GM18520 (cell line): ENCODE measurements around the gene EPB41L1.

Experiments
- ATAC-seq: cut with Tn5 transposase; IDR thresholded peaks from one replicate; pipeline ENCODE4 v1.9.1; 2021; ENCODE audit not compliant: unreplicated experiment

EPB41L1 gene

DNA sequence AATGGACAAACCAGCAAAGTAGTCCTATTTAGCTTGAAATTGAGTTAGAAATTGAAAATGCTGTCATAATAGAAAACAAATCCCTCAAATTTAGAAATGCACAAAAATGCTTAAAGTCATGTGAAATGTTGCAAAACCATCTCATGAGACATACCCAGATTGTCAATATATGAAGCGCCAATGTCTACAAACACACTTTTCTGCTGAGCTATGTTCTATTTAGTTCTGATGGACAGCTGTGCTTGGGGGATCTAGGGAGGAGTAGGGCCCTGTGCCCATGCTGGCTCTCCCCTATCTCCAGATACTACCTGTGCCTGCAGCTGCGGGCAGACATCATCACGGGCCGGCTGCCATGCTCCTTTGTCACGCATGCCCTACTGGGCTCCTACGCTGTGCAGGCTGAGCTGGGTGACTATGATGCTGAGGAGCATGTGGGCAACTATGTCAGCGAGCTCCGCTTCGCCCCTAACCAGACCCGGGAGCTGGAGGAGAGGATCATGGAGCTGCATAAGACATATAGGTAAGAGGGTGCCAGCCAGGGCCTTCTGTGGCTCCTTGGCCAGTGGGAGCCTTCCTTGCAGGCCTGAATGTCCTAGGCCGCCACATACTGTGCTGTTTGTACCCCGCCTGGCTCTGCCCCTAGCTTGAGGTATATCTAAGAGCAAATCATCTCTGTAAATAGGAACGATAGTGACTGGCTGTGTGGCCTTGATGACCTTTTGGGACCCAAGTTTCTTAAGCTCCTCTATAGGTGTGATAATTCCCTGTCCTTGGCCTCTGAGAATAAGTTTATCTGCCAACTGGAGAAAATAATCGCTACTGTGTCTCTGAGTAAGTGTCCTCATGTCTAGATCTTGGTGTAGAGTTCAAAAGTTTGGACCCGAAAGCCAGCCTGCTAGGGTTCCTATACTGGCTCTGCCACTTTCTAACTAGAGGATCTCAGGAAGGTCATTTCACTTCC, 30.6 kb downstream of the EPB41L1 start:
- no peak for ATAC-seq

DNA sequence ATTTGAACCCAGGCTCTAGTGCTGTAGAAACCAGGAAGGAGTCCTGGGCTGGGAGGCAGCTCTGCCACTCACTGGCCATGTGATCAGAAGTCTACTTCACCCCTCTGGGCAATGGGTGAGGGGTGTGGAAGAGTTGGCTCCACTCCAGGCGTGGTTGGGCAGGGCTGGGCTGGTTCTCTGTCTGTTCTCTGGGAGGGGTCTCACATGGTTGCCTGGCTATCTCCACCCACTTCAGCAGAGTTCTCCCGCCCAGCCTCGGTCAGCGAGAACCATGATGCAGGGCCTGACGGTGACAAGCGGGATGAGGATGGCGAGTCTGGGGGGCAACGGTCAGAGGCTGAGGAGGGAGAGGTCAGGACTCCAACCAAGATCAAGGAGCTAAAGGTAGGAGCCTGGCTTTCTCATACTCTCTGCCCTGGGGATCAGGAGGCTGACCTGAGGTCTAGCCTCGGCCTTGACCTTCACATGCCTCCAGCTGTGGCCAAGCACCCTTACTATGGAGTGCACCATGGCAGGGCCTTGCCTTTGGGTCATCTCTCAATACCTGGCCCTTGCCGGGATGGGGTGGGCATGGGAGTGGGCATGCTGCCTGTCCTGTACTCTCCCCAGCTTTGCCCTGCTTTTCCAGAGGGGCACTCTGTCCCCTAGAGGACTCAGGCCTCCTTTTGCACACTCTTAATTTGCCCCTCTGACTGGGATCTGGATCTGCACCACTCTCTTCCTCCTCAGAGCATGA, 39.6 kb downstream of the EPB41L1 start:
- no peak for ATAC-seq

DNA sequence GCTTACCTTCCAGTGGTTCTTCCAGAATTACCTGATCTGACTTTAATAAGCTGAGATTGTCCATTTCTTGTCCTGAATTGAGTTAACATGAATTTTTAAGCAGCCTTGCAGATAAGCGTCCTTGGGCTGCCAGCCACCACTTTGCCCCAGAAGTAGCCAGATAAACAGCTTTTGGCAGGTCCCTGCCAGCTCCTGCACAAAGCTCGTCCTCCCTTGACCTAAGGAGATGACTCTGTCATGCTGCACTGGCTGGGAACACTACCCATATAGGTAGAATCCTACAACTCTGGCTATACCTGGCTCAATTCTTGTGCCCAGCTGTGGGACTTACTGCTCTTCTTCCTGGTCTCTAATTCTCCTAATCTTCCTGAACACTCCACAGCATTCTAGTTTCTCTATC, 42.1 kb downstream of the EPB41L1 start:
- ATAC-seq, result no peak

DNA sequence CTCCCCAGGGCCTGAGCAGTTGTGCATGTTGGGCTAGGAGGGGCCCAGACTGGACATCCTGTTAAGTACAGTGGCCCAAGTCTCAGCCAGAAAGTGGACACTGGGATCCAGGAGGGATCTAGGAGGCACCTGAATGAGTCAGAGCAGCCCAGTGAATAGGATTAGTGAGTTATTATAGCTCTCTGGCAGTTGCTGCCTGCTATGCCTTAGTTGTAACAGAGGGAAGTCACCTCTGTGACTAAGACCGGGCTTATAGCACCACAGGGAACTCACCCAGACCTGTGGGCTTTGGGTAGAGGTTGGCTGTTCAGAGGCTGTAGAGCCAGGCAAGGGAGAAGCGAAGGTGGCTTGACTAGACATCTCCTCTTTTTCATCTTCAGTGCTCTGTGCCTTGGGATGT, 42.7 kb downstream of the EPB41L1 start:
- no peak for ATAC-seq

DNA sequence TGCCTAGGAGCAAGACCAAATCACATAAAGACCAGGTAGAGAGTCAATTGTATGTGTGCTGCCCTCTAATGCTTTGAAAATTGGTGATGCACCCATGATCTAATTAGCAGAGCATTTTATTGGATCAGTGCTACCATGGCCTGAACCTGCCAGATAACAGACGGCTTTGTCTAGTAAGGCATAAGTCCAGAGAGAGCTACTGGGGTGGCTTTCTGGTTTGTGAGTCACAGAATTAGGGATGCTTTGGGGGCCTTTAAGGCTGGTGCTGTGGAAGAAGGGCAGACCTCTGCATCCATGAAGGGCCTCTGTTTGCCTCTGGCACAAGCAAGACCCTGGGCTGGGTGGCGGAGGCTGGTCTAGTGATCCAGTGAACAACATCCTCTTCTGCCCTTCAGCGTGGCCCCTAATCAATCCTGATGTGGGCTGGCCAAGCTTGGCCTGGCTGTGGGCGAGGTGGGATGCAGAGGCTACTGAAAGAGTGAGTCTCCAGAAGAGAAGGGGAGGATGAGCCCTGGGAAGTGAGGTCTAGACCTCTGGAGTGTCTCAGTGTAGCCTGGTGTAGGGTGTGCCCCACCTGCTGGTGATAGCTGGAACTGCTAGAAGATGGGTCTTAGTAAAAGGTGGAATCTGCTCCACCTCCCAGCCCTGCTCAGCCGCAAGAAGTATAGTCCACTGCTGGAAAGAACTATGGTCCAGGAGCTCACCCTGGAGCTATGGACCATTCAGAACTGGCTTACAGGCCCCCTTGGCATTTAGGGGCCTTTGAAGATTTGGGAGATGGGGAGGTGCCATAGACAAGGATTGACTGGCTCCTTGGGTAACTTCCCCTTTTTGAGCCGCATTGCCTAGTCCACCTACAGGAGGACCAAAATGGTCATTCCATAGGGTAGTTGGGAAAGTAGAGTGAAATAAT, 45.1 kb downstream of the EPB41L1 start:
- no peak for ATAC-seq

DNA sequence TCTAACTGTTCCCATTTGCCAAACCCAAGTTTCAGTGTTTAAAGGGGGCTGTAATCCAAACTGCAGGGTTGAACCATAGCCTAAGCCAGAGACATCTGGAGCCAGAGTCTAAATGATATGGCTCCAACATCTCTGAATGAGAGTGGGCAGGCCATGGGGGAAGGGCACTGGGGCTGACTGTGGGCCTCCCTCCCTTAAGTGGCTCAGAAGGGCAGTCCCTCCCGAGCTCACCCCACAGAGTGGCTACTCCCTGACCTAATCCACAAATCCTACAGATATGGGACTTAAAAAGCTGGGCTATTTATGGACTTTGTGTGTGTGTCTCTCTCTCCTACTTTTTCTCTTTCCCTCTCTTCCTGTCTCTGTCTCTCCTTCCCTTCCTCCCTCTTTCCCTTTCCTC, 45.9 kb downstream of the EPB41L1 start:
- no peak for ATAC-seq

DNA sequence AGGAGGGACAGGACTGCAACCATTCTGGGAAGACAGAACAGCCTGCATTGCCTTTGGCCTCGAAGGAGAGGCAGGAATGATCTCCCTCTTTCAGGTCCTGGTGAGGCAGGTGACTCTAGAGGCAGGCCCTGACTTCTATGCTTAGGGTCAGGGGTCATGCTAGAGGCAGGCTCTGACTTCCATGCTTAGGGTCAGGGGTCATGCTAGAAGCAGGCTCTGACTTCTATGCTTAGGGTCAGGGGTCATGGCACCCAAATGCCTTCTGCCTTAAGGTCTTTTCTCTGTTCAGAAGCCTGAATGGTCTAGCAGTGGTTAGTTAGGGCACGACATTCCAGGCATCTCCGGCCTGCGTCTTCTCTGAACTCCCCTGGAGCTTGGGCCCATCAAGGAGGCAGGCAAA, 46.7 kb downstream of the EPB41L1 start:
- ATAC-seq, result no peak

DNA sequence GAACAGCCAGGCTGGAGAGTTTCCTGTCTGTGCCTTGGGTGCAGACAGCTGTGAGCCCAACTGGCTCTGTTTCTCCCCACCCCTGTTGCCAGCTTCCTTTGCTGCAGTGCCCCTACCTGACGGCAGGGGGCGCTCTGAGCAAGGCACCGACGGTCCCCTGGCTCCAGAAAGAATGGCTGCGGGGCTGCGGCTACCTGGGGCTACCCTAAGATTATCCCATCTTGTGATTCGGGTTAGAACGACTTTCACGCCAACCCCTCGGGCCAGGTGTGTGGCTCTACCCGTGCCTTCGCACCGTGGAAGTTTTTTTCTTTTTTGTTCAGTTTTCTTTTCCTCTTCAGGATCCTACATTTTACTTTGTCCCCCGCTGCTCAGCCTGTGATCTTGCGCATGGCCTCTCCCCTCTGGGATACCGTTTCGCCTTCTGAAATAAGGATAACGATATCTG, 48.4 kb downstream of the EPB41L1 start:
- no peak for ATAC-seq

DNA sequence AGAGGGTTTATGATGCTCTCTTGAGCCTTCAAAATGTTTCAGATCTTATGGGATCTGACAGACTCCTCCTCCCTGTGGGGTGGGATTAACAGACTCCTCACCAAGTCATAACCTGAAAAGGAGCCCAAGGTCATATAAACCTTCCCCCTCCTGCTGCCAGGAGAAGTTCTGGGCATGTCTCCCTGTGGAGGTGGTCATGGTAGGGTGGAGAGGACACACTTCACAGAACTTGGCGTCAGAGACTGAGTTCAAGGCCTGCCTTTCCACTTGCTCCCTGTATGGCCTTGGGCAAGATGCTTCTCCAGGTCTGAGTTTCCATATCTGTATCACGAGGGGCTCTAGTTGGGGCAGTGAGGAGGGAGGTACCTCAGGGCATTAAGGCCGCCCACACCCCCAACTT, 49.3 kb downstream of the EPB41L1 start:
- ATAC-seq, result no peak

DNA sequence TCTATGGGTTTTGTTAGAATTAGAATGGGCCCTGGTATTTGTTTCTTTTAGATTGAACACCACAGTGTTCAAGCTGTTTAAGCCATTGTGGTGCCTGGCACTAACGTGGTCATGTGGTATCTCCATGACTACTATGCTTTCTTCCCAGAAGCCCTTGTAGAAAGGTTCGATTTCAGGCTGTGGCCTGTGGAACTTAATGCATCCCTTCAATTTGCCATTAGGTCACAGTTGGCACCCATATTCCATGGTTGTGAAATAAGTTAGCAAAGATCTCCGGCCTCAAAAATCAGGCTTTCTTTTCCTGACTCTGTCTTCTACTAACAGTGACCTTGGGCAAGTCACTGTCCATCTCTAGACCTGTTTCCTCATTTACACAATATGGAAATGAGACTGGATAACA, 50.5 kb downstream of the EPB41L1 start:
- ATAC-seq, result no peak

DNA sequence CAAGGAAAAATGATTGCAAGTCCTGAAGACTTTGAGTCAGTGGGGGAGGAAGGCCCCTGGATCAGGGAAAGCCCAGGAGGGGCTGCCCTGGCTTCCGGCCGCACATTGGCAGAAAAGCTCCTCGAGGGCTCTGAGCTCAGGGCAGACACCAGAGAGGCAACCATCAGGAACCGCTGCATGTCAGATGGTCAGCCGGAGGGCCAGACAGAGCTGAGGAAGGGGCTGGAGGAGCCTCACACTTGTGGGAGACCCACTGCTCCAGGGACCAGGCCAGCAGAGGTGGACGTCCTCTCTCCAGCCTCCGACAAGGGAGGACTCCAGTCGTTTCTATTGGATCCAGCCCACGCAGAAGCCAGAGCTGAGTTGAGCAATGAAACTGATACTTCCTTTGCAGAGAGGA, 51.5 kb downstream of the EPB41L1 start:
- no peak for ATAC-seq

DNA sequence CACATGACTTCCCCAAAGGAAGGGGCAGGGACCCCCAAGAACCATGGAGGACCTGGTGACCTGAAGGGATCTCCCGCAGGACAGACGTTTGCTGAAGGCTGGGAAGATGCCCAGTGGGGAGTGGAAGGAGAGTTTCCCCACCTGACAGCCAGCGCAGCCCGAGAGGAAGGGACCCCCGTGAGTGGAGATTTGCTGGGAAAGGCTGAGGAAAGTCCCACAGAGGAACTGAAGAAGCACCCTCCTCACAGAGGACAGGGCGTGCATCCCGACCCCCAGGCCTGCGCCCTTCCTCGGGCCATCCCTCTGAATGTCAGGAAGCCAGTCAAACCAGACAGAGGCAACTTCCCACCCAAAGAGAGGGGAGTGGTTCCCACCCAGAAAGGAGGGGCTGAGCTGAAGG, 52.1 kb downstream of the EPB41L1 start:
- no peak for ATAC-seq

DNA sequence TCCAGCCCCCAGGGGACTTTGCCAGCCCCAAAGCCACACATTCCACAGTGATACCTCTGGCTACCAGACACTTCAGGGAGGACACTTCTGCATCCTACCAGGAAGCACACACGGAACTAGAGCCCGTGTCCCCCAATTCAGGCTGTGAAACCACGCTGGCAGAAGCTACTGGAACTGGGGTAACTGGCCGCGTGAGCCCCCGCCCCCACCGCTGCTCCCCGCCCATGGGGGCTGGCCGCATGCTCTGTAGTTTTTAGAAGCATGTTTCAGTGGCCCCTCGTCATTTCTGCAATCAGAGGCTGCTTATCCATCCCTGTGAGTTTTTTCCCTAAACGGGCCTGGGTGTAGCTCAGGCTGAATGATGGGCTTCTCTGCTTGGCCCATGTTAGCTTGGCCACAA, 53.1 kb downstream of the EPB41L1 start:
- ATAC-seq, result no peak

DNA sequence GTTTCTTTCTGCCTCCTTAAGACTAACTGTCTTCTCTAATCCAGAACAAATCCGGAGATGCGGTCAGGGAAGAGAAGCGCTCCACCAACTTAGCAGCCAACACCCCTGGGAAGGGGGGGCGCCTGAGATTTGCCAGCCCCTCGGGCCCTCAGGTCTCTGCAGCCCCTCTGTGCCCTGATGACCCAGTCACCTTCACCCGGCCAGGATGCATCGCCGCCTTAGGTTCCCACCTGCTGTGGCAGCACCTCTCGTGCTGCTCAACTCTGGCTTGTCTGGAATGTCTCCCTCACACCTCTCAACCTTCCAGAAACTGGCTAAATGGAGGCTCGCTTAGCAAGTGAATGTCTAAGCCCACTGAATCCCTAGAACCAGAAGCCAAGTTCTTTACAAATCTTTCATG, 53.7 kb downstream of the EPB41L1 start:
- no peak for ATAC-seq

DNA sequence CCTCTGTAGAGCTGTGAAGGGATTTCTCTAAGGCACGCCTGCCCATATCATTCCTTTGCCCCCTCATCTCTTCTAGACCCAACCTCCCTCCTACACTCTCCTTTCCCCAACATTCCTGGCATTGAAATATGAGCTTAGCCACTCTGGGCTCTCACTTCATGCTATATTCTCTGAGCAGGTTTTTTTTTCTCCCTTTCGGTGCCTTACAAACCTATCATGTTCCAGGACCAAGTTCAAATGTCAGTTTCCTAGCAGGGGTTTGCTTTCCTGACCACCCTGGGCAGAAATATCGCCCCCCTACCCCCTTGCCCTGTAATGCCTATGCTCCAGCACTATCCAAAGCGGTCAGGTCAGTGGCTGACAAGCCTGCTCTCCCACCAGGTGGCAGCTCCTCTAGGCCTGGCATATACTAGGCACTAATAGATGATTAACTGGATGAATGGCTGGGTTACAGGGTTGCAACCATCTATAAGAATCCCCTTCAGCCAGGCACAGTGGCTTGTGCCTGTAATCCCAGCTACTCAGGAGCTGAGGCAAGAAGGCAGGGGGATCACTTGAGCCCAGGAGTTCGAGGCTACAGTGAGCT, 56.0 kb downstream of the EPB41L1 start:
- no peak for ATAC-seq

DNA sequence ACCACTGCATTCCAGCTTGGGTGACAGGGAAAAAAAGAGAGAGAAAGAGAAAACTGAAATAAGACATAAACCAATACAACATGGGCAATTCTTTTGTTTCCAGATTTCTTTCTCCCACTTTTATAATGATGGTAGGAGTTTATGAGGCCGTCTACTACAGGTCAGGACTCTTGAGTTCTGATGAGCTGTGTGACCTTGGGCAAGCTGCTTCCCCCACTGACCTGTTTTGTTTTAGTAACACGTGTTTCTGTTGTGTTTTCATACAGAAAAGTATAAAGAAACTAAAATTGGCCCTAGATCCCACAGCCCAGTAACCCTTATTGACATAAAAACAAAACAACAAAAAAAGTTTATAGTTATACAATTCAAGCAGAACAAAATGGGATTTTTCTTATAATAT, 58.8 kb downstream of the EPB41L1 start:
- ATAC-seq, result no peak

DNA sequence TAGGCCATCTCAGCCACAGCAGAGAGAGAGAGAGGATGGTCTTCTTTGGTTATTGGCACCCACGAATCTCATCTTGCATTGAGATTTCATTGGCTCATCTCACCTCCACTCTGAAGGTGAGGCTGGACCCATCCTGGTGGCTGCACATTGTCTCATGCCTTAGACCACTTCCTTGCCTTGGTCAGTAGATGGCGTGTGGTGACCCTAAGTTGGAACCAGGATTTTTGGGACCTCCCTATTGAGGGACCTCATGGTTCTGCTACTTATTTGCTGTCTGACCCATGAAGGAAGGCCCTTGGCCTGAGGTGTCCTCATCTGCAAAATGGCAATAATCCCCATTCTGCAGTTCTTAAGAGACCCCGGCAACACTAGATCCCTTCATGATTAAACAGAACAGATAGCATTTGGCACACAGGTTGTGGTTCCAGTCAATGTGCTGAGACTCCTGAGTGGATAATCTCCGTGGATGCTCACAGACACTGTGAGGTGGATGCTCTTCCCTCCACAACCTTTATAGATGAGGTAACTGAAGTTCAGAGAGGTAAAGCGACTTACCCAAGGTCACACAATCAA, 60.2 kb downstream of the EPB41L1 start:
- no peak for ATAC-seq

DNA sequence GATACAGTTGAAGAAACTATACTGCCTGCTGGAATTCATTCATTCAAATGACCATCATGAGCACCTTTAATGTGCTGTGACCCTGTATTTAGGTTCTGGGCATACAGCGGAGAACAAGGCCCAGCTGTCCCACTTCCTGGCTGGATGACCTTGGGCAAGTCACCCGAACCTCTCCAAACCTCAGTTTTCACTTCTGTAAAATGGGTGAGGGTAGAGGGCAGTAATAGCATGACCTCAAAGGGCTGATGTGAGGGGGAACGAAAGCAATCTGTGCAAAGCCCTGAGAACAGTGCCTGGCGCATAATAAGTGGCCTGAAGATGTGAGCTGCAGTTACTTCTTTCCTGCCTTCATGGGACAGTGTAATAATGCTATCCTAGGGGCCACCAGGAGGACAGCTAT, 61.2 kb downstream of the EPB41L1 start:
- no peak for ATAC-seq

DNA sequence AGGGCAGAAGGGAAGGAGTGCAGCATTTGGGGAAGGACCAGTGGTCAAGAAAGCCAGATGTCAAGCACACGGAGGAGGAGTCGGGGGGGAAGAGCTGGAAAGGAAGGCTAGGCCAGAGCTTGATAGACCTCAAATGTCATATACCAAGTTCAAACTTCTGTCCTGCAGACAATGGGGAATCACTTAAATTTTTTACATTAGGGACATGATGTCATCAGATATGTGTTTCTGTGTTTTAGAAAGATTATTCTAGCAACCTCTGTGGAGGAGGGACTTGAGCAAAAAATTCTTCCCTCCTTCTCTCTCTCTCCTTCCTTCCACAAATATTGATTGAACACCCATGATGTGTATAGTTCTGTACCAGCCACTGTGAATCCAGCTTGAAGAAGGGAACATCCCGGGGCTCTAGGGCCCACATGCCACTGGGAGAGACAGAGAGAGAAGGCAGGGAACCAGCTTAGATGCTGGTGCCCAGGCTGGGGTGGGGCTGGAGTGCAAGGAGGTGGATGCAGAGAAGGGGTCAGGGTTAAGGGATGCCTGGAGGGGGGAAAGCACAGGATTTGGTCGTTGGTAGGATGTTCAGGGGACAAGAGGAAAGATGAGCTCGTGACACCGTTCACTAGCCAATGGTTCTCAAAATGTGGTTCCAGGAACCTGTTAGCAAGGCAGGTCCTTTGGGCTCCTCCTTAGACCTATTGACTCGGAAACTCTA, 61.9 kb downstream of the EPB41L1 start:
- no peak for ATAC-seq

DNA sequence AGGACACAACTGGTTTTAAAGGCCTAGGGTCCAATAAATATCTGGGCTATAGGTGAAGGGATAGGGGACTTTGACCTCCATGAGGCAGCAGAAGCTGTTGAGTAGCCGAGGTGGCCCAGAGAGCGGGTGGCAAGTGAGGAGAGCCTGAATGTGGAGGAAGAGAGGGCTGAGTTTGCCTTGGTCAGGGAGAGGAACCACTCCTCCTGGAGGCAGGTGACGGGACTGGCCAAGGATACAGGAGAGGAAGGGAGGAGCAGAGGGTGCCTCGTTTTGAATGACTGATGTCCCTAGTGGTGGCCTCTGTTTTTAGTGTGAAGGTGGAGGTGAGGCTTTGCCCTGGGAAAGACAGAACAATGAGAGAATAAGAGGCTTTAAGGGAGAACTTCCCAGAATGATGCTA, 62.7 kb downstream of the EPB41L1 start:
- no peak for ATAC-seq
